HFFc6 (cell line): ENCODE results near the gene TSPAN1. TPM values are rescaled to one million over a fixed set of nuclear protein-coding genes. Genes with fewer than 3 reads are reported as not detected.
"Not testable (repeated sequence)": the region's sequence is repeated elsewhere in the genome, so short reads cannot be mapped to it uniquely, and the experiment has no call there.

ENCODE experiments used
- DNase-seq: peaks from one replicate; pipeline ENCODE4 v3.0.0-alpha.2; 2018
- H3K27ac Mint-ChIP-seq: 2 replicates; pipeline ENCODE4 v1.8.0; 2020; ENCODE audit warnings: mild to moderate bottlenecking, mixed read lengths
- H3K27me3 Mint-ChIP-seq: 2 replicates; pipeline ENCODE4 v1.8.0; 2021; ENCODE audit warnings: mild to moderate bottlenecking, moderate library complexity, mixed read lengths; ENCODE audit not compliant: insufficient read depth
- H3K36me3 Mint-ChIP-seq: 2 replicates; pipeline ENCODE4 v1.8.0; 2021; ENCODE audit warnings: low read depth, mixed read lengths
- H3K4me1 Mint-ChIP-seq: 2 replicates; pipeline ENCODE4 v1.8.0; 2020; ENCODE audit warnings: low read depth, mixed read lengths
- H3K4me3 Mint-ChIP-seq: 2 replicates; pipeline ENCODE4 v1.8.0; 2020; ENCODE audit warnings: mild to moderate bottlenecking, moderate library complexity, mixed read lengths
- H3K9me3 Mint-ChIP-seq: 2 replicates; pipeline ENCODE4 v1.8.0; 2020; ENCODE audit warnings: mild to moderate bottlenecking, mixed read lengths
- CTCF ChIP-seq: fragments of 200-600 bp; sonication (generic); IDR thresholded peaks from 2 replicates; pipeline ENCODE4 v1.5.0; 2021; ENCODE audit warnings: antibody characterized with exemption, mild to moderate bottlenecking
- total RNA-seq, 6 experiments: library from RNA; stranded (reverse); fragmentation: NEBNext Ultra II Directional; extraction: Animal tissue kit (Norgen Biotek cat#: 25700); gene quantifications; 2 replicates in 1 of 6; 3 replicates in 5 of 6; pipeline ENCODE4 v1.2.3, GENCODE V29; 2021

Gene TSPAN1
- total RNA-seq, 6 experiments from 2014 or later = 0.80 to 1.9 (median 1.1) TPM

GRCh38 chr1:46215504-46215903 lies 40.6 kb downstream of the TSPAN1 start:
- Mint-ChIP-seq H3K27me3 (no peaks in the 10 kb centered on the region; the same call in 1 of the 2 replicates), H3K27ac (no peak overlapping the region), H3K36me3 (no peaks in the 10 kb centered on the region; the same call in 1 of the 2 replicates), H3K4me1 (no peaks in the 10 kb centered on the region), H3K4me3 (no peak overlapping the region), H3K9me3 (no peaks in the 10 kb centered on the region)
- no peak for DNase-seq
- no peak for TF ChIP-seq CTCF

GRCh38 chr1:46218443-46218842 lies 43.6 kb downstream of the TSPAN1 start:
- no peak overlapping the region for H3K4me3 Mint-ChIP-seq
- no peak for TF ChIP-seq CTCF
- no peaks in the 10 kb centered on the region; the same call in 1 of the 2 replicates for H3K36me3 Mint-ChIP-seq
- H3K9me3 Mint-ChIP-seq = no peaks in the 10 kb centered on the region
- DNase-seq = no peak
- H3K27me3 Mint-ChIP-seq = no peaks in the 10 kb centered on the region; the same call in 1 of the 2 replicates
- H3K4me1 Mint-ChIP-seq = peaks cover 4% of the 10 kb centered on the region
- no peak overlapping the region for H3K27ac Mint-ChIP-seq

DNA sequence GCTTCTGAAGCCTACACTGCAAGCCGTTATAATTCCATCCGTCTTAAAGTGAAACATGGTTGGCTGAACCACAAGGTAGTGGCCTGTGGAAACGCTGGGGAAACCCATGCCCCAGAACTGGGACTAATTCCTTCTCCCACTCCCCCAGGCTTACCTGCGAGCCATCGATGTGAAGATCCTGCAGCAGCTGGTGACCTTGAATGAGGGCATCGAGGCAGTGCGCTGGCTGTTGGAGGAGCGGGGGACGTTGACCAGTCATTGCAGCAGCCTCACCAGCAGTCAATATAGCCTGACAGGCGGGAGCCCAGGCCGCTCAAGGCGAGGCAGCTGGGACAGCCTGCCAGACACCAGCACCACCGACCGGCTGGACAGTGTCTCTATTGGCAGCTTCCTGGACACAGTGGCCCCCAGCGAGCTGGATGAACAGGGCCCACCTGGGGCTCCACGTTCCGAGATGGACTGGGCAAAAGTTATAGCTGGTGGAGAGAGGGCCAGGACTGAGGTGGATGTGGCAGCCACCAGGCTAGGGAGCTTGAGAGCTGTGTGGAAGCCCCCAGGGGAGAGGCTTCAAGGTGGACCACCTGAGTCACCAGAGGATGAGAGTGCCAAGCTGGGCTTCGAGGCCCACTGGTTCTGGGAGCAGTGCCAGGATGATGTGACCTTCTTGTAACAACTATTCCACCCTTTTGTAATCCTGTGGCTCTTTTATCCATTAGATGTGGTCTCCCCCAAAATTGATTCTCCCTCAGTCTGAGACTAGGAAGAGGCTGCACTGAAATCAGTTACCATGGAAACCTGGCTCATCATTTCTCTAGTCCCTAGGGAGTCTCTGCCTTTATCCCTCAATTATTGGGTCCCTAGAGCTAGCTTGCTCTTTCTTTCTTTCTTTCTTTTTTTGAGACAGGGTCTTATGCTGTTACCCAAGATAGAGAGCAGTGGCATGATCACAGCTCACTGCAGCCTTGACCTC lies 44.9 kb downstream of the TSPAN1 start:
- Mint-ChIP-seq H3K9me3 (no peaks in the 10 kb centered on the region), H3K4me1 (peaks cover 11% of the 10 kb centered on the region), H3K27ac (no peak overlapping the region; the same call in 1 of the 2 replicates), H3K4me3 (no peak overlapping the region), H3K36me3 (no peaks in the 10 kb centered on the region; the same call in 1 of the 2 replicates), H3K27me3 (no peaks in the 10 kb centered on the region; the same call in 1 of the 2 replicates)
- no peak for DNase-seq
- TF ChIP-seq CTCF = no peak

- no peak for DNase-seq
- H3K9me3 Mint-ChIP-seq = no peaks in the 10 kb centered on the region
- no peak overlapping the region for H3K4me3 Mint-ChIP-seq
Measured at GRCh38 chr1:46220808-46221207, 45.9 kb downstream of the TSPAN1 start.

DNA sequence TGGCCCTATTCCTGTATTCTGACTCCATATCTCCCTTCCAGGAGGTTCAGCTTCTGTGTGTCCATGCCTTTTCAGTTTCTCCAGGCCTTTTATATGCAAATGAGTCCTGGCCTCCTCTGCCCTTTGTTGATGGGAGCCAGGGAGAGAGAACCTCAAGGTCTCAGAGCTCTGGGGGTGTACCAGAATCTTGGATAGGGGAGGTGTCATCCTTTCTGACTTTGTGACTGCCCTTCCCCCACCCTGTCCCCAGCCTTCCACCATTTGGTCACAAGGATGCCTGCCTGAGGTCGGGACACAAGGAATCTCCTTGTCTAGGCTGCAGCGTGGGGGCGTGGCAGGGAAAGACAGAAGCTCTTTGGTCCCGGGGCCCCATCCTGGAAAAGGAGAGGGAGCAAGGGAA lies 46.9 kb downstream of the TSPAN1 start:
- H3K27ac Mint-ChIP-seq = no peak overlapping the region
- H3K4me3 Mint-ChIP-seq = no peak overlapping the region
- DNase-seq = no peak
- H3K36me3 Mint-ChIP-seq = no peaks in the 10 kb centered on the region; the same call in 1 of the 2 replicates
- TF ChIP-seq CTCF = no peak
- peaks cover 11% of the 10 kb centered on the region for H3K4me1 Mint-ChIP-seq
- no peaks in the 10 kb centered on the region for H3K9me3 Mint-ChIP-seq
- H3K27me3 Mint-ChIP-seq = peaks cover 4% of the 10 kb centered on the region; the same call in 1 of the 2 replicates

More at GRCh38 chr1:46220808-46221207, 45.9 kb downstream of the TSPAN1 start:
- Mint-ChIP-seq H3K4me1 (peaks cover 11% of the 10 kb centered on the region), H3K36me3 (no peaks in the 10 kb centered on the region; the same call in 1 of the 2 replicates), H3K27ac (no peak overlapping the region), H3K27me3 (peaks cover 2% of the 10 kb centered on the region; the same call in 1 of the 2 replicates)
- TF ChIP-seq CTCF = no peak

- H3K36me3 Mint-ChIP-seq, H3K4me3 Mint-ChIP-seq, DNase-seq, H3K27ac Mint-ChIP-seq, H3K9me3 Mint-ChIP-seq, H3K27me3 Mint-ChIP-seq: not testable (repeated sequence)
- peaks cover 11% of the 10 kb centered on the region for H3K4me1 Mint-ChIP-seq
Measured at GRCh38 chr1:46223055-46223454, 48.2 kb downstream of the TSPAN1 start.
